Measurements from ENCODE around the gene EFCC1.

Gene EFCC1

DNA sequence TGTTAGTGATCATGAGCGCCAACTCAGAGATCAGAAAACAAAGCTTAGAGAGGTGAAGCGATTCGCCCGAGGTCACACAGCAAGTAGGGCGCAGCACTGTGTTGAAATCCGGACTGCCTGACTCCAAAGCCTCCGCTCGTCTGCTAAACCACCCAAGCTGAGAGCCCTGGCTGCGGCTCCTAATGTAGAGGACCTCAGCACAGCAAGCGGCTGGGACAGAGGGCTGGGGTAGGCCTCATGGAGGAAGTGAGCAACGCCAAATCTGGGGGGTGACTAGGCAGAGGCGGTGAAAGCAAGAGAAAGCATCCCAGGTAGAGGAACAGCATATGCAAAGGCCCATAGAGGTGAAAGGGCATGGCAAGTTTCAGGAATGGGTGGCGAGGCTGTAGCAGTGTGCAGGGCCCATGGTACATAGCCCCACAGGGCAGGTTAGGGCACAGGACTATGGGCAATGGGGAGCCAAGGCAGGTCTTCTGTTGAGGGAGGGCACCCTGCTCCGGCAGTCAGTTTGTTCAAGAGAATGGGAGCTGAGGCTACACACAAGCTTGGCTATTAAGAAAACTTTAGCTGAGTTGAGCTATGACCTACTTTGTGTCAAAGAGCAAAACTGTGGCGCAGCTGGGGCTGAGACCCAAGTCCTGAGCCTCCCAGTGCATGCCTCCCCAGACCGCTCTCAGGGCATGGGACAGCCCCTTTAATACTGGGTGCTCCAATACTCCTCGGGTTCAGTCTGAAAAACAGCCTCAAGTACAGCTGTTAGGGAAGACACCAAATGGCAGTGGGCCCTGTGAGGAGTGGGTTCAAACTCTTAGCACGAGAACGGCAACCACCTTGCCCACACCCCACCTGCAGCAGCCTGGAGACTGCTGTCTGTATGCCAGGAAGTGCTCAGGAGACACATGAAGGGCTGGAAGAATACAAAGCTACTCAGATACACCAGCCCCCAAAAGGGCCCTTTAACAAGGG lies 6.2 kb upstream of the EFCC1 start:
- no peak for DNase-seq (ENCODE audit: low read depth in 2 of 2)

DNA sequence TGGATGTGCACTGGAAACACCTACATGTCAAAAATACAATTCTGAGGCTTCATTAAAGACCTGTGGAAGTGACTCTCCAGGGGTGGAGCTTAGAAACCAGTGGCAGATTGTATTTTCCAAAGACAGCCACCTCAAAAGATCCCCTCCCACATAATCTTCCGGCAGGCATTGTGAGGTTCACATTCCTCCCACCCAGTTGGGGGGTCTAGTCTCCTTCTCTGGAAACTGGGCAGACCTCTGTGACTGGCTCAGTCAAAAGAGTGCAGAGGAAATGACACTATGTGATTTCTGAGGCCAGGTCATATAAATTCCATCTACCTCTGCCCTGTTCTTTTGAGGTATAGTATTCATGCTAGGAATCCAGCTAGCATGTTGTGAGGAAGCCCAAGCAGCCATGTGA lies 5.4 kb upstream of the EFCC1 start:
- no peak for DNase-seq (ENCODE audit: low read depth in 2 of 2)

GRCh38 chr3:128996200-128996599 lies 4.9 kb upstream of the EFCC1 start:
- no peak for DNase-seq (ENCODE audit: low read depth in 2 of 2)

- no peak for DNase-seq (ENCODE audit: low read depth in 2 of 2)
Measured at GRCh38 chr3:128996726-128997125, 4.4 kb upstream of the EFCC1 start.

DNA sequence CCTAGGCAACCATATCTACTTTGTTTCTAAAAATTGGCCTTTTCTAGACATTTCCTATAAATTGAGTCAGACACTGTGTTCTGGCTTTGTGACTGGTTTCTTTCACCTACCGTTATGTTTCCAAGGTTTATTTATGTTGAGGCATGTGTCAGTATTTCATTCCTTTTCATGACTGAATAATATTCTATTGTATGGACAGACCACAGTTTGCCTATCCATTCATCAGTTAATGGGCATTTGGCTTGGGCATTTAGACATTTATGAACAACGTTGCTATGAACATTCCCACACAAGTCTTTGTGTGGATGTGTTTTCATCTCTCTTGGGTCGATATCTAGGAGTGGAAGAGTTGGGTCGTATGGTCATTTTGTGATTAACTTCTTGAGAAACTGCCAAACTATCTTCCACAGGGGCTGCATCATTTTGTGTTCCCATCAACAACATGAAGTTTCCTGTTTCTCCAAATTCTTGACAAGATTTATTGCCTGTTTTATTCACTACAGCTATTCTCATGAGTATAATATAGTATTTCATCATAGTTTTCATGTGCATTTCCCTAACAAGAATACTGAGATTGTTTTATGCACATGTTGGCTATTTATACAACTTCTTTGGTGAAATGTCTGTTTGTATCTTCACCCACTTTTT lies 3.5 kb upstream of the EFCC1 start:
- DNase-seq (ENCODE audit: low read depth in 2 of 2): no peak

DNA sequence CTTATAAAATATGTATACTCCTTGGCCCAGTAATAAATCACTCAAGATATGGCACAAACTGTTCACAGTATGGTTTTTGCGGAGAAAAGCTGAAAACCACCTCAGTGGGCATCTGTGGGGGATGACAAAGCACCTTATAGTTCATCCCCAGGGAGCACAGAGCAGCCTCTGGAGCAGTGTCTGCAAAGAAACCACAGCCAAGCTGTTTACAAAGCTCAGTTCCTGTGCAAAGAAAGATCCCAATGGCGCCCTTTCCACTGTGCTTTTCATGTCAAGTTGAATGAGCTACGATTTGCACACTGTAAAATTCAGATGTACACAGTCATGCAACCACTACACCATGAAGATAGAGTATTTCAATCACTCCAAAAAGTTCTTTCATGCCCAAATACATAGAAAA lies 2.5 kb upstream of the EFCC1 start:
- DNase-seq (ENCODE audit: low read depth in 2 of 2): no peak

GRCh38 chr3:128999102-128999501 lies 2.0 kb upstream of the EFCC1 start:
- no peak for DNase-seq (ENCODE audit: low read depth in 2 of 2)

- no peak for DNase-seq (ENCODE audit: low read depth in 2 of 2)
Measured at GRCh38 chr3:129000742-129001100, 383 bp upstream of the EFCC1 start.

- DNase-seq (ENCODE audit: low read depth in 2 of 2): no peak
Measured at GRCh38 chr3:129001806-129002572, 885 bp downstream of the EFCC1 start.

GRCh38 chr3:129002573-129003569 lies 1.8 kb downstream of the EFCC1 start:
- no peak for DNase-seq (ENCODE audit: low read depth in 2 of 2)

- peak in 1 of 2 donors; percentile 43 for DNase-seq (ENCODE audit: low read depth in 2 of 2)
Measured at GRCh38 chr3:129003578-129004112, 2.5 kb downstream of the EFCC1 start.

DNA sequence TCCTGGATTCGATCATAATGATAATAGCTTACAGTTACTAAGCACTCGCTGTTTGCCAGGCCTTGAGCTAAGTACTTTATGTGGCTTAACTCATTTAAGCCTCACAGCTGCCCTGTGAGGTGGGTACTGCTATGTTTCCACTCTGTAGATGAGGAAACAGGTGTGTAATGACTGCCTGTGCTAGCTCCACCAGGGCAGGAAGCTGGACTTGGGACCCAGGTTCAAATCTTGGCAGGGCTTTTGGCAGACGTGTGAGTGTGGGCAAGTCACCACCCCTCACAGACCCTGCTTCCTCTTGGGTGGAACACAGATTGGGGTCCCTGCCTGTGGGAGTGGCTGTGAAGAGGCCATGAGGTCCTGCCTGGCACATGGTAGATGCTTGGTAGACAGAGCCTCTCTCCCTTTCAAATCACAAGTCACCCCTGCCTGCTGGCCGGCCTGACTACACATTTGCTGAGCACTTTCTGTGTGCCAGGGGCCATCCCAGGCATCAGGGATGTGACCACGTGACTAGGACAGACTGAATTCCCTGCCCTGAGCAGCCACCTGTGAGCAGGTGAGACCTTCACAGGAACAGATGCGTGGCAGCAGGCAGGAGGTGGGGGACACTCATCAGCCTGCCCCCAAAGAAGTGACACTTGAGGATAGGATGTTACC lies 3.7 kb downstream of the EFCC1 start:
- no peak for DNase-seq (ENCODE audit: low read depth in 2 of 2)

GRCh38 chr3:129005526-129006303 lies 4.6 kb downstream of the EFCC1 start:
- no peak for DNase-seq (ENCODE audit: low read depth in 2 of 2)

GRCh38 chr3:129006864-129007263 lies 5.8 kb downstream of the EFCC1 start:
- DNase-seq (ENCODE audit: low read depth in 2 of 2): no peak

DNA sequence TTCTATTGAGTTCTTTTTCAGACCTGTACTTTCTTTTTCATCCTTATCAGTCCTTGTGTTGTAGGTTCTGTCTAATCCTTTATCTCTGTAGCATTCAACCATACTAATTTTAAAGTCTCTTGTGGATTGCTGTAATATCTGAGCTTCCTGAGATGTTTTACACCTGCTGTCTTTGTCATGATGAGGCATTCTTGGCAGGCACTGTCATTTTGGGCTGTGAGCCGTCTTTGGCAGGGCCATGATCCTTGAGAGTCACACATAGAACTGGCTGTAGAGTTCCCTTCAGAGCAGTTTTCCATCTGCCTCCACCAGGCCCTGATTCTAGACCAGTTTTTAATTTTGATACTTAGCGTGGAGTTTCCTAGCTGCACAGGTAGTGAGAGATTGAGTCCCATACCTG lies 6.7 kb downstream of the EFCC1 start:
- no peak for DNase-seq (ENCODE audit: low read depth in 2 of 2)

DNA sequence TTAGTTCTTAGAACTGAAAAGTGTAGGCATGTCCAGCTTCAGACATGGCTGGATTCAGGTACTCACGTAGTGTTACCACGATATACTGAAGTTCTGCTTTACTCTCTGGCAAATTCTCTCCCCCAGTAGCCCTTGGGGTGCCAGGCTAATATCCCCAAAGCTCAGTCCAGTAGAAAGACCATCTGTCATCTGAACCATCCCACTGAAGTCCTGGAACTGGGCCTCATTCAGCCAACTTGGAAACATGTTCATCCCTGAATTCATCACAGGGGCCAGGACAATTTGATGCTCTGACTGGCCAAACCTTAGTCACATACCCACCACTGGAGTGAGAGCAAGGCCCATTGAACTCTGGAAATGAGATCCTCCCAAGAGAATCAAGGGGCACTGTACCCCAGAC lies 8.2 kb downstream of the EFCC1 start:
- DNase-seq (ENCODE audit: low read depth in 2 of 2): no peak

GRCh38 chr3:129010310-129010956 lies 9.3 kb downstream of the EFCC1 start:
- DNase-seq (ENCODE audit: low read depth in 2 of 2): no peak

DNA sequence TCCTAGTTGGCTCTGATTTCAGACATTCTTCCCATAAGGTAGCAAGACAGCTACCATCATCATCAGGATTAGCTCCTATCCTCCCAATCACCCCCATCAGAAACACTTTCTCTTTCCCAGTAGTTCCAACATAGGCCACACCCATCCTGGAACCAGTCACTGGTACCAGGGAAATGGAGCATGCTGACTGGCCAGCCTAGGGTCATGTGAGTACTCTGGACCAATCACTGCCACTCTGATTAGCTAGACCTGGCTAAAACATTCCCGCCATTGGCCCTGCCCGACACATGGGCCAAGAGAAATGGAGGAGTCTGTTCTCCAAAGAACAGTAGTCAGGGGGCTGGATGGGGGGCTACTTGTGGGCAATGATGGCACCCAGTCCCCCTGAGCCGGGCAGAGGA lies 12.4 kb downstream of the EFCC1 start:
- no peak for DNase-seq (ENCODE audit: low read depth in 2 of 2)

GRCh38 chr3:129014148-129014547 lies 13.0 kb downstream of the EFCC1 start:
- no peak for DNase-seq (ENCODE audit: low read depth in 2 of 2)

Data from stimulated activated CD8-positive, alpha-beta memory T cell treated with anti-CD3 and anti-CD28 coated beads, Interleukin-7, amount 100 ng/mL, for 4 hours (primary cell).